ELF-1 (cell line): ENCODE measurements around the gene CEP120.

ENCODE experiments used
- DNase-seq: peaks from one replicate; pipeline ENCODE4 v3.0.0-alpha.2; 2016; ENCODE audit warnings: low read depth, low spot score

The CEP120 gene

DNA sequence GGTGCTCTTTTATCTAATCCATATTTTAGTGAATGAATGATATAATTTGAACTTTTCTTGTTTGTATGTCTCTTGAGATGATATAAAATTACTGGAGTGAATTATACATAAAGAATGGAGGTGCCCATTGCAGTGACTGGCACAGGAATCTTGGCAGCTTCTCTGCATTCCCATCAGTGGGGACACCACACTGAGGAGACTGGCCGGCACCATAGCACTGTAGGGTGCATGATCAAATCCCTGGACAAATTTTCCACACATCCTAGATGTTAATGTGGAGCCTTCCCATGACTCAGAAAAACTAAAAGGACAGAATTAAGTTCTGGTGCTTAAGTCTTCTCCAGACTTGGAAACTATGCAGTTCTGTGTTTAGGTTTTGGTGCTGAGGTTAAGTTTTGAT lies 124.1 kb downstream of the CEP120 start:
- DNase-seq, result no peak

DNA sequence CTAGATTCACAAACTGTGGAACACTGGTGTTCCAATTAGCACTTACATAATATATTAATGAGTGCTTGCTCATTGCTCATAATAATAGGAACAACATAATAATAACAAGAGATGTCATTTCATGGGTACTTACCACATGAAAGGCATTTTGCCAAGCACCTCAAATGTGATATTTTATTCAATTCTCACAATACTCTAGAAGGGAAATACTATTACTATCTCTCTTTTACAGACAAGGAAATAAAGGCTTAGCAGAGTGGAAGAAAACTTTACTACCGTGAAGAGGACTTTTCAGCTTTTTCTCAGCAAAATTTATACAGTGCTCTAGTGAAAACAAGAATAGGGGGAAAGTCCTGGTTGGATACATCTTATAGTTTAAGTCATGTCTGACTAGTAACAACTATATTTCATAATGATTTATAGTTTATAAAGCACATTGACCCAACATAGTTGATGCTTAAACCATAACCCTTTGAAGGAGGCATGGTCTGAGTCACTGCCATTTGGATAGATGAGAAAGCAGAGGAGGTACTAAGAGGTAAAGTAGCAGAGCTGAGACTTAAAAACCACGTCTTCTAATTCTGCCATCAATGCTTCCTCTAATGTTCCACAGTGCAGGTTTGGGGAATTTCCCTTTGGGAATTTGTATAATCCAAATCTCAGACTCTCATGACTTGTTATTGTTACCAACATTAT lies 124.7 kb downstream of the CEP120 start:
- DNase-seq, result no peak

DNA sequence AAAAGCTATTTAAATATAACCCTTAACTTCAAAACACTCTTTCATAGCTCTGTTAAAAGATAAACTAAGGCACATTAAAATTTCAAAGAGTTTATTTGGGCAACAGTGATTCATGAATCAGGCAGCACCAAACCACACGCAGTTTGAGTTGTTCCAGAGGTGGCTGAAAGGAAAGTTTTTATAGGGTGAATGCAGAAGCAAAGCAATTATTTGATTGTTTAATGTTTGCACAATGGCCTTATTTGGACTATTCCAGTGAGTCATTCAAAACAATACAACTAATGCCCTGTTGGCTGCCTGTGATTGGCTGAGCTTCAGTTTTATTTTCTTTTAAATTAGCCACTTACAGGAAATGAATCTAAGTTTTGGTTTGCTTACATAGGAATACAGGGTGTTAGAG lies 125.3 kb downstream of the CEP120 start:
- DNase-seq, result no peak

DNA sequence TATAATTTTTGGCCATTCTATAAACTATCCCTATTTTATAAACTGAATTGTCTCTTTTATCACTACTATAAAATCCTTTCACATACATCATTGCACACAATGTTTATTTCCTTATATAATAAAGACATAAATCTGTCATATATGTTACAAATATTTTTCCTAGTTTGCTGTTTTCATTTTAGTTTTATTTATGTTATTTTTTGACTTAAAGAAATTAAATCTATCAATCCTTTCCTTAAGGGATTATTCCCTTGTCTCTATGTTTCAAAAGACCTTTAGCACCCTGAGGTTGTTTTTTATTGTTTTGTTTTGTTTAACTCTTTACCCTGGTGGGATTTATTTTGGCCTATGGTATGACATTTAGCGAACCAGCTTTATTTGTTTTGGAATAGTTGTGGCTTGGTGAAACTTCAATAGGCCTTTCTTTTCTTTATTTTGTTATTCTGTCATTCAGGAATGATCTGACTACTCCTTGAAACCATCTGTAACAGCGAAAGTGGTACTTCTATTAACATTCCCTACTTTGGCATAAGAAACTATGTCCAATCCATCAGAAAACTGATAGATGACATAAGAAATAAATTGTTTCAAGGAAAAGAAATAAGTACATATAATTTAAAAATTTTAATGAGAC lies 125.9 kb downstream of the CEP120 start:
- DNase-seq, result no peak
